Right renal pelvis (tissue), 4 donors: ENCODE data around the gene PACSIN2. TPM values are rescaled to one million over a fixed set of nuclear protein-coding genes. Genes with fewer than 3 reads are reported as not detected.
"Not testable (repeated sequence)": the region's sequence is repeated elsewhere in the genome, so short reads cannot be mapped to it uniquely, and the experiment has no call there.

Experiments
- DNase-seq, 4 donors: peaks; one replicate each; pipeline ENCODE4 v3.0.0-alpha.2; 2013; ENCODE audit warnings: low read depth in 4 of 4, low spot score in 3 of 4, missing footprints in 1 of 4
- polyA plus RNA-seq, 4 donors: library from polyadenylated mRNA; unstranded; fragments of 120-200 nt; gene quantifications; one replicate each; pipeline ENCODE4 v1.2.1, GENCODE V29; 2013; ENCODE audit not compliant: insufficient read length in 4 of 4

PACSIN2 gene
- polyA plus RNA-seq, 4 donors = 64.6 to 68.8 (median 67.8) TPM

GRCh38 chr22:43012390-43012789, 2.6 kb downstream of the PACSIN2 start:
- no peak for DNase-seq

- DNase-seq = no peak
Observed at GRCh38 chr22:43011079-43011478, 3.9 kb downstream of the PACSIN2 start.

GRCh38 chr22:43009444-43009843, 5.5 kb downstream of the PACSIN2 start:
- no peak for DNase-seq

- no peak for DNase-seq
Observed at GRCh38 chr22:43008921-43009320, 6.0 kb downstream of the PACSIN2 start.

GRCh38 chr22:43008509-43008908, 6.4 kb downstream of the PACSIN2 start:
- DNase-seq = no peak

- no peak for DNase-seq
Observed at GRCh38 chr22:43007519-43008102, 7.3 kb downstream of the PACSIN2 start.

- no peak for DNase-seq
Observed at GRCh38 chr22:43006753-43007152, 8.2 kb downstream of the PACSIN2 start.

- DNase-seq = no peak
Observed at GRCh38 chr22:43006016-43006505, 8.9 kb downstream of the PACSIN2 start.

- DNase-seq = no peak
Observed at GRCh38 chr22:43005106-43005505, 9.8 kb downstream of the PACSIN2 start.

GRCh38 chr22:43004362-43005035, 10.4 kb downstream of the PACSIN2 start:
- no peak for DNase-seq

- DNase-seq = no peak
Observed at GRCh38 chr22:43002202-43002586, 12.8 kb downstream of the PACSIN2 start.

- no peak for DNase-seq
Observed at GRCh38 chr22:43001271-43002201, 13.4 kb downstream of the PACSIN2 start.

GRCh38 chr22:43000441-43001175, 14.3 kb downstream of the PACSIN2 start:
- no peak for DNase-seq

GRCh38 chr22:42997582-42998090, 17.3 kb downstream of the PACSIN2 start:
- DNase-seq = no peak

- no peak for DNase-seq
Observed at GRCh38 chr22:42996646-42997365, 18.1 kb downstream of the PACSIN2 start.

GRCh38 chr22:42995654-42996053, 19.3 kb downstream of the PACSIN2 start:
- DNase-seq = not testable (repeated sequence)

- no peak for DNase-seq
Observed at GRCh38 chr22:42994917-42995562, 19.9 kb downstream of the PACSIN2 start.

GRCh38 chr22:42994276-42994916, 20.6 kb downstream of the PACSIN2 start:
- DNase-seq = no peak
